GM19438 (cell line): ENCODE data around the gene ZBTB43.

Source experiments
- ATAC-seq: cut with Tn5 transposase; IDR thresholded peaks from one replicate; pipeline ENCODE4 v1.9.1; 2021; ENCODE audit warnings: low read depth; ENCODE audit not compliant: unreplicated experiment

ZBTB43 gene

DNA sequence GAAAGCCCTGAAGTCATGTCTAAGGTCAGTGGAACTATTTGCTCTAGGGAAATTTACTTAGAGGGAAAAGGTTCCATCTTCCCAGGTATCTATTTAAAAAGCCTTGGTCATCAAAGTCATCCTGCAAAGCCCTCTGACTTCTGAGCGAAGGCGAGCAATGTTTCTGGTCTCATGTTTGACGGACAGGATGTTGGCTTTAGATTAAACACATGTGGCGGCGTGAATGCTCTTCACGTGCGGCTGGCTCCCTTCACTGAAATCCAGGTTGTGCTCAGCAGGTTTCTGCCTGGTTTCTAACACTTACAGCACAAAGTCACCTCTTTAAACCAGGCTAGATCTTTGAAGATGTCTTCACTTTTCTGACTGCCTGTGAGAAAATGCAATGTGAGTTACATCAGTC lies 49.9 kb downstream of the ZBTB43 start:
- ATAC-seq, result no peak

GRCh38 chr9:126856326-126856877 lies 51.6 kb downstream of the ZBTB43 start:
- ATAC-seq, result no peak

GRCh38 chr9:126857261-126857960 lies 52.6 kb downstream of the ZBTB43 start:
- ATAC-seq, result no peak

DNA sequence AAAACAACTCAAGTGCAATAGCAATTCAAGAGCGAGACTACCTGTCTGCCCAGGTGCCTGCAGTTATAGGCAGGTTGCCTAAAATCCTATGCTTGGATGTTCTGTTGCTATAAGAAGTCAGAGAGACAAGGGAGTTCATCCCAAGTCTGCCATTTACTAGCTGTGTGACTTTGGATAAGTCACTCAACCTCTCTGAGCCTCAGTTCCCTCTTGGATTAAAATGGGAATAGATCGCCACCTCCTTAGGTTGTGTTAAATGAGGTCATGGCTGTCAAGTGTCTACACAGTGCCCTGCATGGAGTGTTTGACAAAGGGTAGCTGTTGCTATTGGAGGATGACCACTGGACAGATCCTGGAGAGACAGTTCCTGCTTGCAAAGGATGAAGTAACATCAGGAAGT lies 54.3 kb downstream of the ZBTB43 start:
- ATAC-seq, result no peak

- ATAC-seq, result peak; percentile 71
Measured at GRCh38 chr9:126860077-126860756, 55.4 kb downstream of the ZBTB43 start, which contains the start of gene ZBTB34. Gene ZBTB34, plus strand, starts transcription at chr9:126860639. Its CDS starts 18,761 bp downstream, at chr9:126879400.

GRCh38 chr9:126860757-126861466 lies 56.1 kb downstream of the ZBTB43 start:
- peak; percentile 22 for ATAC-seq

- no peak for ATAC-seq
Measured at GRCh38 chr9:126861707-126862103, 56.9 kb downstream of the ZBTB43 start.

DNA sequence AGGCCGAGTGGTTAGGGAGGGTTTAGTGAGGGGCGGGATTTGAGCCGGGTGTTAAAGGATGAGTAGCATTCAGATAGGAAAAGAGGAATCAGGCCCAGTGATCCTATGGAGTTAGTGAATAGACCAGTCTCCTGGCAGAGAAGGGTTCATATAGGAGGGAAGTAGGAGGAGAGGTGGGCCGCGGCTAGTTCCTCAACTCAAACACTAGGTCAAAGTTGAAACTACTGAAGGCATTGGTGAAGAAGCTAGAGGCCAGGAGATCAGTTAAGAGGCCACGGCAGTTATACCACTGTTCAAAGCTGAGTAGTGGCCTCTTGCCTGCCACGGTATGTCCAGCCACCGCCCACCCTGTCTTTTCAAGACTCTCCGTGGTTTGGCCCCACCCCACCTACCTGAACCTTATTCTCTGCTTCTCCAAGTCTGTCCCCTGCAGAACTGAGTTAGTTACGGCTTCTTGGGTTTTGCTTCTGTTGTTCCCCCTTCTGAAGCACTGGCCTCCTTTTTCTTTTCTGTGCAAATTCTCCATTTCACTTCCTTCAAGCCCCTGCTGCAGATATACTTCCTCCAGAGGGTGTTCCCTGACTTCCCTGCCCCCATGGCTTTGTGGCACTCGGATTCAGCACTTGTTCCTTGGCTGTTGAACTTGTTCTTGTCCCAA lies 57.4 kb downstream of the ZBTB43 start:
- ATAC-seq, result no peak

DNA sequence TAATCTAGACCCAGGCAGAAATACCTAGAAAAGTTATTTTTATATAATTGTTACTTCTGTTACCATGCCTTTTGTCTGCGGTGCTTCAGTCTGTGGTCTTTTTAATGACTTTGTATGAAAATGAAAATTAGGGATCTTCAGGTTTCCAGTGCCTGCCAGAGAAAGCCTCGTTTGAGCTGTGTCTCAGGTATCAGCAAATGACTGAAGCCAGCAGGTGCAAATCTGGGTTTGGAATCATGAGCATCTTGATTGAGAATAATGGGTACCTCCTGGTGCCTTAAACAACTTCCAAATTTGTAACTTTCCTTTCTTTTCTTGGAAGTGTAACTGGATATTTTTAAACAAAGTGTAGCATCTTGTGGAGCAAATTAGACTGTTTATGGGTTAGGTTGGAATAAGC lies 59.9 kb downstream of the ZBTB43 start:
- no peak for ATAC-seq

GRCh38 chr9:126869368-126869767 lies 64.5 kb downstream of the ZBTB43 start:
- ATAC-seq, result no peak

DNA sequence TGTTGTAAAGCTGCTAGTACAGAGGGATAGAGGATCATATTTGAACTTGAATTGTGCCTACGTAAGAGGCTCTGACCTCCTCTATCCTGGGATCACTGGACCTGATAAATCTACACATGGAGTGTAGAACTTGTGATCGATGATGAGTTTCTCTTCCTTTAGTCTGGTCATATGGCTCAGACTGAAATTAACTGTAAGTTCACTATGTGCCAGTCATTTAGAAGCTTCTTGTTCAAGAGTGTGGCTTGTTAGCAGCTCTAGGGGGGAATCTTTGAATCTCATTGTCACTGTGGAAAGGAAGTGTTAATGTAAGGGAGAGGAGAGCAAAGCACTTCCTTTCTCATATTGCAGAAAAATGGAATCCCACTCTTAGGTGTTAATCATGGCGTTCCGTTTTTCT lies 67.7 kb downstream of the ZBTB43 start:
- ATAC-seq, result no peak

DNA sequence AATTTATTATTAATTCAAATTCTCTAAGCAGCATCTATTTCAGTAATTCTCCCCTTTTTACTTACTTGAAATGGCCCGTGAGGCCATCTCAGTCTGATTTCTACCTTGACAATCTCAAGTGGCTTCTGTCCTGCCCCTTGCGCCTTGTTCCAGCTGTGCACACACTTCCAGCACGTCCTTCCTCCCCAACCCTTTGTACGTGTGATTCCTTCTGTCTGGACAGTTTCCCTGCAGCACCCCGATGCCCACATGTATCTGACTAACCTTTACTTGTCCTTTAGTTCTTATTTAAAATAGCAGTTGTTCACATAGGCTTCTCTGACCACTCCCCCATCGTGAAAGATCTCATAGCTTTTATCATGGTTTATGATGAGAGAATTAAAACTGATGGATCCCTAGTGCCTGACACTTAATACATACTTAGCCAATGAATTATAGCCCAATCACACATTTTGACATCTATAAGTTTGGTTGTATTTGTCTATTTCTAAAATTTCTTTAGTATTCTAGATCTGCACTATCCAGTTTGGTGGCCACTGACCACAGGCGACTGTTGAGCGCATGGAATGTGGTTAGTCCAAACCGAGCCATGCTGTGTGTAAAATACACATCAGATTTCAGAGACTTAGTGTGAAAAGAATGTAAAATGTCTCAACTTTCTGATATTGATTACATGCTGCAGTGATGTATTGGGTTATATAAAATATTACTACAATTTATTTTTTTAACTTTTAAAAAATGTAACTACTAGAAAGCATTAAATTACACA lies 69.9 kb downstream of the ZBTB43 start:
- ATAC-seq, result no peak

DNA sequence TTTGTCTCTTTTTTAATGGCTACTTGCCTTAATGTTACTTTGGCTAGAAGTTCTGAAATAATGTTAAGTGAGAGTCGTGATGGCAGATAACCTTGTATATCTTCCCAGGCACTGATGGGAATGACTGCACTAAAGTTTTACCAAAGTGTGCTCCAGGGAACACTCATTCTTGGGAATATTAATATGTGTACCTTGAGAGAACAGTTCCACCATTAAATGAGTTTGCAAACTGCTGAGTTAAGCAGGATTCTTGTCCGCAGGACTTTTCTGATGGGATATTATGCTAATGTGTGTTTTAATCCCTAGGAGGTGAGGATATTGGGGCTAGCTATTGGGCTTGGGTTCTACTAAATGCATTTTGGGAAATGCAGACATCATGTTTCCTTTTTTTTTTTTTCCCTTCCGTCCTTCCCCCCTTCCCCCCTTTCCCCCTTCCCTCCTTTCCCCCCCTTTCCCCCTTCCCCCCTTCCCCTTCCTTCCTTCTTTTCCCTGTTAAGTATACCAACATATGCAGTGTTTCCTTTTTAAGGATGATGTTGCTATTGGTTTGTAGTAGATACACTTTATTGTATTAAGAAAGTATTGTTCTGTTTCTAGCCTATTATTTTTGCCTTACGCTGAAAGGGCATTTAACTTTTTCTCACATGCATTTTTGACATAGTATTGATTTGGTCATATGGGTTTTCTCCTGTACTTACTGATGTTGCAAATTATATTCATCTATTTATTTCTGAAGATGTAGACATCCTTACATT lies 71.1 kb downstream of the ZBTB43 start:
- no peak for ATAC-seq

DNA sequence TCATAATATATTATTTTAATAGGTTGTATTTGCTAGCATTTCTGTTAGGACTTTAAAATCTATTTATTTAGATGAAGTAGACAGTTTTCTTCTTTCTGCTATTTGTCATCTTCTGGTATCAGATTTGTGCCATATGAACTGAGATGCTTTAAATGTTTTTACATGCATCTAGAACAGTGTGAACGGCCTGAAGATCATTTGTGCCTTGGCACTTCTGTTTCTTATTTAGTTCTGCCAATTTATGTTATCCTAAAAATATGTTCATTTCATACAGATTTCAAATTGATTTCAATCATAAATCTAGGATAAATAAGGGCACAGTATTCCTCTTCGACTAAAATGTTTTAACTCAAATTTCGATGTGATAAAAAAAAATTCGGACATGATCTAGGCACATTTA lies 71.7 kb downstream of the ZBTB43 start:
- no peak for ATAC-seq

GRCh38 chr9:126877418-126877817 lies 72.6 kb downstream of the ZBTB43 start:
- ATAC-seq, result no peak

GRCh38 chr9:126879288-126879687 lies 74.4 kb downstream of the ZBTB43 start:
- ATAC-seq, result no peak

- ATAC-seq, result no peak
Measured at GRCh38 chr9:126880226-126880946, 75.5 kb downstream of the ZBTB43 start.

DNA sequence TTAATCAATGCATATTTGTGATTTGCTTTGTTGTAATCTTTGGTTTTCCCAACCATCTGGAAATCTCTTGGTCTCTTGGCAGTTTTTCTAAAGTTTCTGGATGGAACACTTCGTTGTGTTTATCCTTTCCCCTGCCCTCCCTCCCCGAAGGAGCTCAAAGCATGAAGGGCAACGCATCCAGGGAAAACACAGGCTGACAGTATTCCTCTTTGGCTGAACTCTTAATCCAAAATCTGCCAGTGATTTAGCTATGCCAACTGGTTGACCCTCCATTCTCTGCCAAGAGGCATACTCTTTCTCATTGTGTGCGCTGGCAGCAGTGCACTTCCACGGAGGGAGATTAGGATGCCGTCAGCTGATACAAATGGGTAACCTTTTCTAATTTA lies 76.1 kb downstream of the ZBTB43 start:
- ATAC-seq, result no peak

GRCh38 chr9:126882746-126883145 lies 77.9 kb downstream of the ZBTB43 start:
- no peak for ATAC-seq
